SK-N-SH (cell line): ENCODE measurements around the gene RIPPLY3. TPM values are rescaled to one million over a fixed set of nuclear protein-coding genes. Genes with fewer than 3 reads are reported as not detected.

ENCODE experiments used
- CTCF ChIA-PET: fragments of 300-600, 350-600 bp; formaldehyde crosslinking; extraction: SDS; loops from one replicate; lab custom pipeline; 2021; lab: Yijun Ruan, JAX
- POLR2A ChIA-PET: fragments of 350-600 bp; sonication (Branson Sonifier 250); formaldehyde crosslinking; extraction: SDS; loops from one replicate; lab custom pipeline; 2020; ENCODE audit warnings: antibody characterized with exemption, inconsistent platforms; lab: Yijun Ruan, JAX
- DNase-seq: peaks from one replicate; pipeline ENCODE4 v3.0.0; 2012
- H2AFZ ChIP-seq: fragments of 200-600 bp; sonication (generic); 2 replicates; pipeline ENCODE4 v1.8.1; 2016; ENCODE audit warnings: antibody characterized with exemption, mild to moderate bottlenecking, low read depth
- H3F3A ChIP-seq: fragments of 200-600 bp; sonication (generic); replicated peaks from 2 replicates; pipeline ENCODE3; 2016; ENCODE audit warnings: antibody characterized with exemption, mild to moderate bottlenecking; ENCODE audit not compliant: insufficient read depth
- H3K27ac ChIP-seq, 2 experiments: fragments of 200-500 bp in 1 of 2; fragments of 200-600 bp in 1 of 2; sonication (Bioruptor generic) in 1 of 2; sonication (generic), shearing (Covaris generic) in 1 of 2; 2 replicates each; pipeline versions ENCODE4 v1.5.1 to v1.6.1; 2014 to 2016; ENCODE audit warnings: low read depth in 2 of 2, inconsistent platforms in 1 of 2, low read length in 1 of 2, mild to moderate bottlenecking in 1 of 2, mixed read lengths in 1 of 2
- H3K27me3 ChIP-seq: fragments of 200-600 bp; sonication (generic), shearing (Covaris generic); 2 replicates; pipeline ENCODE4 v1.6.1; 2016; ENCODE audit warnings: mixed run types; ENCODE audit not compliant: insufficient read depth
- H3K36me3 ChIP-seq, 2 experiments: fragments of 200-500 bp in 1 of 2; fragments of 200-600 bp in 1 of 2; sonication (Bioruptor generic) in 1 of 2; sonication (generic) in 1 of 2; replicated peaks in 1 of 2; 2 replicates each; pipeline versions ENCODE3 to v1.5.1; 2014 to 2016; ENCODE audit warnings: low read length in 1 of 2, mild to moderate bottlenecking in 1 of 2; ENCODE audit not compliant: insufficient read depth in 2 of 2, control insufficient read depth in 1 of 2
- H3K4me1 ChIP-seq, 2 experiments: fragments of 200-500 bp in 1 of 2; fragments of 200-600 bp in 1 of 2; sonication (Bioruptor generic) in 1 of 2; sonication (generic), shearing (Covaris generic) in 1 of 2; 2 replicates each; pipeline versions ENCODE4 v1.5.1 to v1.6.1; 2014 to 2016; ENCODE audit warnings: low read depth in 1 of 2, low read length in 1 of 2, mixed run types in 1 of 2; ENCODE audit not compliant: insufficient read depth in 2 of 2, control insufficient read depth in 1 of 2
- H3K4me2 ChIP-seq: fragments of 200-600 bp; sonication (generic), shearing (Covaris generic); 2 replicates; pipeline ENCODE4 v1.6.1; 2017; ENCODE audit warnings: mixed run types
- H3K4me3 ChIP-seq, 2 experiments: fragments of 200-500 bp in 1 of 2; fragments of 200-600 bp in 1 of 2; sonication (Bioruptor generic) in 1 of 2; sonication (generic), shearing (Covaris generic) in 1 of 2; 2 replicates each; pipeline versions ENCODE4 v1.5.1 to v1.8.1; 2014 to 2016; ENCODE audit warnings: low read depth in 2 of 2, inconsistent platforms in 1 of 2, low read length in 1 of 2, mild to moderate bottlenecking in 1 of 2, mixed read lengths in 1 of 2, moderate library complexity in 1 of 2
- H3K79me2 ChIP-seq: fragments of 200-600 bp; sonication (generic); 2 replicates; pipeline ENCODE4 v1.8.1; 2017; ENCODE audit warnings: mild to moderate bottlenecking; ENCODE audit not compliant: insufficient read depth
- H3K9ac ChIP-seq: fragments of 200-600 bp; sonication (generic); 2 replicates; pipeline ENCODE4 v1.6.1; 2017; ENCODE audit warnings: mixed run types
- H3K9me2 ChIP-seq: fragments of 200-600 bp; sonication (generic); 2 replicates; pipeline ENCODE4 v1.6.1; 2017; ENCODE audit warnings: mixed run types
- H3K9me3 ChIP-seq: fragments of 200-600 bp; sonication (generic); 2 replicates; pipeline ENCODE4 v1.6.1; 2017; ENCODE audit warnings: mixed run types, mild to moderate bottlenecking, moderate library complexity
- H4K20me1 ChIP-seq: fragments of 200-600 bp; sonication (generic); 2 replicates; pipeline ENCODE4 v1.6.1; 2017; ENCODE audit warnings: mild to moderate bottlenecking, mixed run types; ENCODE audit not compliant: insufficient read depth
- EP300 ChIP-seq, 2 experiments: IDR thresholded peaks; 2 replicates each; pipeline versions ENCODE4 v1.4.0 to v1.6.1; 2012; ENCODE audit warnings: borderline replicate concordance in 1 of 2, low read depth in 1 of 2, low read length in 1 of 2
- FOSL2 ChIP-seq: IDR thresholded peaks from 2 replicates; pipeline ENCODE4 v1.4.0; 2012; ENCODE audit warnings: low read depth, mild to moderate bottlenecking, moderate library complexity, borderline replicate concordance
- GABPA ChIP-seq: IDR thresholded peaks from 2 replicates; pipeline ENCODE4 v1.4.0; 2012; ENCODE audit warnings: low read depth, mild to moderate bottlenecking
- MEF2A ChIP-seq: IDR thresholded peaks from 2 replicates; pipeline ENCODE4 v1.4.0; 2012; ENCODE audit warnings: low read depth, borderline replicate concordance
- MXI1 ChIP-seq: IDR thresholded peaks from 2 replicates; pipeline ENCODE4 v1.6.1; 2012; ENCODE audit warnings: mild to moderate bottlenecking, low read depth, low read length, improper control_type of control experiment
- NFIC ChIP-seq: IDR thresholded peaks from 2 replicates; pipeline ENCODE4 v1.4.0; 2012; ENCODE audit warnings: borderline replicate concordance
- POLR2AphosphoS5 ChIP-seq: IDR thresholded peaks from 2 replicates; pipeline ENCODE4 v1.6.1; 2012; ENCODE audit warnings: low read depth, low read length
- REST ChIP-seq: IDR thresholded peaks from 2 replicates; pipeline ENCODE4 v1.6.1; 2012; ENCODE audit warnings: mild to moderate bottlenecking, low read depth, low read length, moderate library complexity
- SMC3 ChIP-seq: IDR thresholded peaks from 2 replicates; pipeline ENCODE4 v1.6.1; 2012; ENCODE audit warnings: low read depth, low read length, improper control_type of control experiment
- TAF1 ChIP-seq: IDR thresholded peaks from 2 replicates; pipeline ENCODE4 v1.6.1; 2012; ENCODE audit warnings: low read depth, mild to moderate bottlenecking, low read length, moderate library complexity, borderline replicate concordance
- ZBTB33 ChIP-seq: IDR thresholded peaks from 2 replicates; pipeline ENCODE4 v1.4.0; 2012; ENCODE audit warnings: low read depth, borderline replicate concordance
- WGBS: methylation state at CpG from one replicate; pipeline ENCODE4 v1.1.6; 2017; ENCODE audit warnings: low lambda C conversion rate; 5-methylcytosine and 5-hydroxymethylcytosine counted together
- polyA plus RNA-seq, 3 experiments: library from polyadenylated mRNA; depleted of rRNA; stranded (reverse); fragments of >200 nt; gene quantifications; 2 replicates each; pipeline ENCODE4 v1.2.3, GENCODE V29; 2012

The RIPPLY3 gene
- polyA plus RNA-seq, 1 of the 3 experiments (the other 2 are of a cell fraction), result 0.03 TPM

GRCh38 chr21:36973986-36974850, 32.3 kb upstream of the RIPPLY3 start:
- no peak for DNase-seq
- H3K27me3 ChIP-seq, result no peaks in the 10 kb centered on the region
- TF ChIP-seq MXI1 (no peak), NFIC (no peak), EP300 (IDR thresholded peaks at IDR 0.05; ENCODE audit: borderline replicate concordance in 1 of 2, low read depth in 1 of 2, low read length in 1 of 2) (no peak), REST (no peak), FOSL2 (no peak), TAF1 (no peak), MEF2A (no peak), POLR2AphosphoS5 (no peak), ZBTB33 (no peak), SMC3 (no peak), GABPA (no peak)
- TF ChIP-seq, all 33 proteins: peak for 0
- 88% methylated on average over 14 of the region's 14 CpGs for WGBS
- H3K27ac ChIP-seq, result no peak overlapping the region
- H2AFZ ChIP-seq, result no peak overlapping the region
- ChIA-PET POLR2A (interaction anchor here (0.6 kb wide), 1 partner anchor 293 kb away, joined by 3 read pairs; no protein-coding TSS in a partner anchor), CTCF (interaction anchor here (3.5 kb wide), 1 partner anchor 16 kb away, joined by 38 read pairs; no protein-coding TSS in a partner anchor)
- H3F3A ChIP-seq, result no peaks in the 10 kb centered on the region
- H3K9me3 ChIP-seq, result no peaks in the 10 kb centered on the region
- H3K79me2 ChIP-seq, result no peaks in the 10 kb centered on the region
- H3K4me3 ChIP-seq, result no peak overlapping the region
- no peaks in the 10 kb centered on the region for H4K20me1 ChIP-seq
- H3K9ac ChIP-seq, result no peak overlapping the region
- no peak overlapping the region for H3K4me2 ChIP-seq
- no peaks in the 10 kb centered on the region for H3K36me3 ChIP-seq
- no peaks in the 10 kb centered on the region for H3K9me2 ChIP-seq
- peaks cover 0 to 5% of the 10 kb centered on the region in 2 experiments; a peak in 3 of 4 replicates for H3K4me1 ChIP-seq
